ENCODE results near the gene NCAM2.

The NCAM2 gene

DNA sequence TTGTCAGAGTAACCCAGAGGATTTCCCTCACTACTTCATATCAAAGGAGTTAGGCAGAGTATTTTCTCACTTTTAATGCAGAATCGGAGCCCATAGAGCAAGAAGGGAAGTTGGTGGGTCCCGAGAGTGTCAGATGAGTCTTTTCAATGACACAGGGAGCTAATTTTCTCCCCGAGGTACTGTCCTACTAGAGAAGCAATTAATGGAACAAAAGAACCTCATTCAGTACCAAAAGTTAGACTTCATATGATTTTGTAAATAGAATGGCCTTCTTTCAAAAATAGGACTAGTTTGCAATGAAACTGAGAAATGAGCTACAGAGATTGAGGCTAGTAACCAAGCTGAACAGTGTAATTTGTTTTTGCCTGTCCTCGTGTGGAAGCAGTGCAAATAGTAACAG, 3.9 kb downstream of the NCAM2 start:
- TF ChIP-seq, protein P1, sequence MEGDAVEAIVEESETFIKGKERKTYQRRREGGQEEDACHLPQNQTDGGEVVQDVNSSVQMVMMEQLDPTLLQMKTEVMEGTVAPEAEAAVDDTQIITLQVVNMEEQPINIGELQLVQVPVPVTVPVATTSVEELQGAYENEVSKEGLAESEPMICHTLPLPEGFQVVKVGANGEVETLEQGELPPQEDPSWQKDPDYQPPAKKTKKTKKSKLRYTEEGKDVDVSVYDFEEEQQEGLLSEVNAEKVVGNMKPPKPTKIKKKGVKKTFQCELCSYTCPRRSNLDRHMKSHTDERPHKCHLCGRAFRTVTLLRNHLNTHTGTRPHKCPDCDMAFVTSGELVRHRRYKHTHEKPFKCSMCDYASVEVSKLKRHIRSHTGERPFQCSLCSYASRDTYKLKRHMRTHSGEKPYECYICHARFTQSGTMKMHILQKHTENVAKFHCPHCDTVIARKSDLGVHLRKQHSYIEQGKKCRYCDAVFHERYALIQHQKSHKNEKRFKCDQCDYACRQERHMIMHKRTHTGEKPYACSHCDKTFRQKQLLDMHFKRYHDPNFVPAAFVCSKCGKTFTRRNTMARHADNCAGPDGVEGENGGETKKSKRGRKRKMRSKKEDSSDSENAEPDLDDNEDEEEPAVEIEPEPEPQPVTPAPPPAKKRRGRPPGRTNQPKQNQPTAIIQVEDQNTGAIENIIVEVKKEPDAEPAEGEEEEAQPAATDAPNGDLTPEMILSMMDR (IDR thresholded peaks at IDR 0.05; ENCODE audit: low read depth, low read length), result no peak
- no peak for DNase-seq (ENCODE audit: extremely low read depth, low read depth)

DNA sequence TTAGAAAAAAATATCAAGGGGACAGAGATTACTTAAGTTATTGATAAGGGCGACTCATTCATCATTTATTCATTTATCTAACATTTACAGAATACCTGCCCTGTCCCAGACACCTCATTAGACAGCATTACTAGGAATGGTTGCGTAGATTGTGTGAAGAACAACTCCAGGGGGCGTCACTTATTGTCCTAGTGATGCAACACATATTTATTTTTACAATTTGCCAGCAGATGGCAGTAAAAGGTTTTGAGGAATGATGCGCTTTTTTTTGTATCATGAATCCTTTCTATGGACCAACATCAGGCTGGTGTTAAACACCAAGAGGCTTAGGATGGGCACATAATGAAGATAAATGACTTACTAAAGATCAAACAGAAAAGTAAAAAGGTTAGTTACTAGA, 5.5 kb downstream of the NCAM2 start:
- DNase-seq (ENCODE audit: extremely low read depth, low read depth), result no peak
- TF ChIP-seq, protein P1 (IDR thresholded peaks at IDR 0.05; ENCODE audit: low read depth, low read length), result peak; percentile 19

DNA sequence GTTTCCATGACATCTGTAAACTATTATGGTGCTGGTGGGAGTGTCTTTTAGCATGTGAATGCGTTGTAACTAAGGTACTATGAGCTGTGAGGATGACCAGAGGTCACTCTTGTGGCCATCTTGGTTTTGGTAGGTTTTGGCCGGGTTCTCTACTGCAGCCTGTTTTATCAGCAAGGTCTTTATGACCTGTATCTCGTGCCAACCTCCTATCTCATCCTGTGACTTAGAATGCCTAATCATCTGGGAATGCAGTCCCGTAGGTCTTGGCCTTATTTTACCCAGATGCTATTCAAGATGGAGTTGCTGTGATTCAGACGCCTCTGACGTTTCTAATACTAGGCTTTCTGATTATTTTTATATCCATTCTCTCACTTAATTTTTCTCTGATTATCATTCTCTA, 9.4 kb downstream of the NCAM2 start:
- no peak for DNase-seq (ENCODE audit: extremely low read depth, low read depth)
- TF ChIP-seq, protein P1 (IDR thresholded peaks at IDR 0.05; ENCODE audit: low read depth, low read length), result no peak

DNA sequence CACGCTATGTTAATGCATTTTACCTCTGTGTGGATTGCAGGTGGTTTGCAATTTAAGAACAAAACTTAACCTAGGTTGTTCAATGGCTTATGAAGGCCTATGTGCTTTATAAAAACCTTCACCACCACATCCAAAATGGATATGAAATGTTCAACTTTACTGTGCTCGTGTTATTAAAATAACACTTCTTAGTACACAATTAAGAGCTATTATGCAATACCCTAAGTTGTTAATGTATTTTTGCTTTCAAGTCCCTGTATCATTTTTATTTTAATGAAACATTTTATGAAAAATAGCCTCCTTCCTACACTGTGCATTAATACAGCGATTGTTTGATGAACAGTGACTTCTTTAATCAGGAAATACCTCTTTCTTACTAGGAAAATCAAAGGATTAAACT, 12.0 kb downstream of the NCAM2 start:
- TF ChIP-seq, protein P1 (IDR thresholded peaks at IDR 0.05; ENCODE audit: low read depth, low read length), result no peak
- no peak for DNase-seq (ENCODE audit: extremely low read depth, low read depth)

DNA sequence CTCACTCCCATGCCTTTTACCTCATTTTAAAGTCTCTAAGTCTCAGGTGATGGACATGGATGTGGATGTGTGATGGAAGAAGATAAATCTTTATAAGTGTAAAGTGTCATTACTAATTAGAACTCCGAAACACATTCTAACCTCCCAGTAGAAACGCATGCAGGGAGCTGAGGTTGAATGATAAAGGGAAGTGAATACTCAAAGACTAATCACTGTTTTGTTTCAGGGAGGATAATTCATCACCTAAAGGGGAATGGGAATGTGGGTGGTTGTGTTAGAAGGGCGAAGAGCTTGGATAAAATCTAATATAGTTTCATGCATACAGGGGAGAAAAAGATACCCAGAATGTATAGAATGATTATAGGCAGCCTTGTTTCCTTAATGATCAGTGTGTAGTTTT, 12.5 kb downstream of the NCAM2 start:
- DNase-seq (ENCODE audit: extremely low read depth, low read depth), result no peak
- TF ChIP-seq, protein P1 (IDR thresholded peaks at IDR 0.05; ENCODE audit: low read depth, low read length), result no peak

DNA sequence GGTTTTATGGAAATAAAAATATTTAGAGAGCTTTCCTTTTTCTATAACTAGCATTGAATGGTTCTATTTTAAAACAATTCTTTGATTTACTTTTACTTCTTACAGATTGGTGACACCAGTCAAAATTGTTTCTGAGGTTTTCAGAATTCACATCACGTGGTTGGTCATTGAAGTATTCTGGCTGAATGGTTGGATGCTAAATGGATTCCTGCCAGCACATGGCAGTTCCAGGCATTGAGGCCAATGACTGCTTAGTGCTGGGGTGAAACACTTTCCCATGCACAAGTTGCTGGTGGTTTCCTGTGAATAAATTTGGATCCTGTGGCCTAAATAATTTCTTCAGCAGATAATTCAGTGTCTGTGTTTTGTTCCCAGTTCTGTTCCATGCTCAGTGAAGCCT, 20.6 kb downstream of the NCAM2 start:
- TF ChIP-seq, protein P1 (IDR thresholded peaks at IDR 0.05; ENCODE audit: low read depth, low read length), result no peak
- no peak for DNase-seq (ENCODE audit: extremely low read depth, low read depth)

DNA sequence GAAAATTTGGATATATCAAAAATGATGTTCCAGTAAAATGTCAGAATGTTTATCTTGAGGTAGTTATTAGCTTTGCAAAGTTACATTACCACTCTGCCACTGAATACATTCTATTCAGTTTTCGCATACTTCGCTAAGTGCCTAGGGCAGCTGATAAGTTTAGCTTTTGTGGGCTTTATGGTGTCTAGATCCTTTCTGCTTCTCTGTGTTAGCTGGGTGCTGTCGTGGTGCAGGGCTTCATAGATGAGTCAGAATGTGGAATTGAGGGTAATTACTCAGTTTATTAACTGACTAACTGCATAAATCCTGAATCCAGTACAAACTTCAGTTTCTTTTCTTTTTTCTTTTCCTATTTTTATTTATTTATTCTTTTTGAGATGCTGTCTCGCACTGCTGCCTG, 21.5 kb downstream of the NCAM2 start:
- TF ChIP-seq, protein P1 (IDR thresholded peaks at IDR 0.05; ENCODE audit: low read depth, low read length), result no peak
- DNase-seq (ENCODE audit: extremely low read depth, low read depth), result no peak

Data from AG09319 (cell line).